OCI-LY3 (cell line): ENCODE data around the gene TEX36.

Experiments
- H2AFZ ChIP-seq: fragments of 200-600, 300-600 bp; shearing (Covaris generic); 2 replicates; pipeline ENCODE4 v1.6.0; 2014; ENCODE audit warnings: antibody characterized with exemption, low read depth, low read length
- H3K27ac ChIP-seq: fragments of 200-600, 300-600 bp; sonication (generic); 2 replicates; pipeline ENCODE4 v1.5.1; 2014; ENCODE audit warnings: mild to moderate bottlenecking, low read length, moderate library complexity, mixed read lengths
- H3K27me3 ChIP-seq: fragments of 200-600, 300-600 bp; sonication (generic); 2 replicates; pipeline ENCODE4 v1.6.1; 2014; ENCODE audit warnings: low read depth, low read length, mixed read lengths
- H3K36me3 ChIP-seq: fragments of 200-600, 300-600 bp; sonication (generic); replicated peaks from 2 replicates; pipeline ENCODE3; 2014; ENCODE audit warnings: low read depth, low read length, mixed read lengths
- H3K4me1 ChIP-seq: fragments of 300-600, 200-600 bp; sonication (generic); 2 replicates; pipeline ENCODE4 v1.6.1; 2014; ENCODE audit warnings: low read length, mixed read lengths
- H3K4me2 ChIP-seq: fragments of 200-600, 300-600 bp; sonication (generic); 2 replicates; pipeline ENCODE4 v1.6.1; 2014; ENCODE audit warnings: low read length, mixed read lengths
- H3K4me3 ChIP-seq: fragments of 300-600, 200-600 bp; sonication (generic); 2 replicates; pipeline ENCODE4 v1.5.1; 2014; ENCODE audit warnings: antibody characterized with exemption, mild to moderate bottlenecking, low read length, moderate library complexity
- H3K79me2 ChIP-seq: fragments of 300-600, 200-600 bp; shearing (Covaris generic); 2 replicates; pipeline ENCODE4 v1.6.1; 2014; ENCODE audit warnings: mild to moderate bottlenecking, low read length, mixed read lengths
- H3K9ac ChIP-seq: fragments of 300-600, 200-600 bp; shearing (Covaris generic); 2 replicates; pipeline ENCODE4 v1.6.0; 2014; ENCODE audit warnings: mild to moderate bottlenecking, low read length, moderate library complexity
- H3K9me3 ChIP-seq: fragments of 200-600, 300-600 bp; shearing (Covaris generic); 2 replicates; pipeline ENCODE4 v1.6.1; 2014; ENCODE audit warnings: low read length, mixed read lengths; ENCODE audit not compliant: insufficient read depth
- H4K20me1 ChIP-seq: fragments of 200-600, 300-600 bp; sonication (generic); 2 replicates; pipeline ENCODE4 v1.6.1; 2016; ENCODE audit warnings: low read length, mixed read lengths; ENCODE audit not compliant: insufficient read depth
- EZH2phosphoT487 ChIP-seq: fragments of 200-600 bp; shearing (Covaris generic); IDR thresholded peaks from 2 replicates; pipeline ENCODE4 v1.6.1; 2018; ENCODE audit warnings: antibody characterized with exemption, mixed run types, low read depth
- TF ChIP-seq, protein P1 (sequence below): fragments of 200-600, 300-600 bp; sonication (generic); IDR thresholded peaks from 2 replicates; pipeline ENCODE4 v1.5.1; 2014; ENCODE audit warnings: antibody characterized with exemption, low read length, low read depth

TEX36 gene

DNA sequence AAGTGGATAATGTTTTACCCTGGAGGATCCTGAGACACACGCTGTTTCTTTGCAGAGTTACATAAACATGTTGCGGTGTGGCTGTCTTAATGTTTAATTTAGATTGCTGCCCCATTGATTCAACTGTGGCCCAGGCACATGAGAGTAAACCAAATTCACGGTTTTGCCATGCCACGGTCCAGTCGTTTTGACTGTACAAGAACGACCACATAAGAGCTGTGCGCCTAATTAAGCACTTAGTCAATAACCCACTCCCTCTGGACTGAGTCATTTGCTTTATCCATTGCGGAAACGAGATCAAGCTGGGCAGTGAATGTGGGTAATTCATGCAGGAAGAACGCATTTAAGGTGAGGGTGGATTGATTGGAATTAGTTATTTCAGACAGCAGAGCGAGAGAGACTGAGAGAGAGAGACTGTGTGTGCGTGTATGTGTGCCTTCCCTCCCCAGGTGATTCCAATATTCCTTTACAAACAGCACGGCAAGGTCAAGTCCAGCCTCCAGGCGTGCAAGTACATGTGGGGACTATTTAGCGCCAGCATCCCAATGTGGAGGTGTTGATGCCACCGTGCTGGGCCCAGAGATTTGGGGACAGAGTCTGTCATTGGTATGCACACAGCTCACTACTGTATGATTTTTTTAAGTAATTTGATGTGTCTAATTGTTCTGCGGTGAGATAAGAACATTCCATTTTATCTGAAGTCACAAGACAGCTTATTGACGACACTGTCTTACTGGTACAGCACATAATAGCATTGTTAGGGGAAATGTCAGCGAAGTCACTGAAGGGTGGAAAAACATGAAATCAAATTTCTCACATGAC, 8.4 kb upstream of the TEX36 start:
- no peaks in the 10 kb centered on the region for H4K20me1 ChIP-seq
- no peaks in the 10 kb centered on the region; the same call in 1 of the 2 replicates for H3K27me3 ChIP-seq
- no peaks in the 10 kb centered on the region for H3K79me2 ChIP-seq
- H3K9ac ChIP-seq: no peak overlapping the region
- no peaks in the 10 kb centered on the region for H3K9me3 ChIP-seq
- no peak overlapping the region for H3K27ac ChIP-seq
- TF ChIP-seq EZH2phosphoT487: no peak
- TF ChIP-seq, protein P1, sequence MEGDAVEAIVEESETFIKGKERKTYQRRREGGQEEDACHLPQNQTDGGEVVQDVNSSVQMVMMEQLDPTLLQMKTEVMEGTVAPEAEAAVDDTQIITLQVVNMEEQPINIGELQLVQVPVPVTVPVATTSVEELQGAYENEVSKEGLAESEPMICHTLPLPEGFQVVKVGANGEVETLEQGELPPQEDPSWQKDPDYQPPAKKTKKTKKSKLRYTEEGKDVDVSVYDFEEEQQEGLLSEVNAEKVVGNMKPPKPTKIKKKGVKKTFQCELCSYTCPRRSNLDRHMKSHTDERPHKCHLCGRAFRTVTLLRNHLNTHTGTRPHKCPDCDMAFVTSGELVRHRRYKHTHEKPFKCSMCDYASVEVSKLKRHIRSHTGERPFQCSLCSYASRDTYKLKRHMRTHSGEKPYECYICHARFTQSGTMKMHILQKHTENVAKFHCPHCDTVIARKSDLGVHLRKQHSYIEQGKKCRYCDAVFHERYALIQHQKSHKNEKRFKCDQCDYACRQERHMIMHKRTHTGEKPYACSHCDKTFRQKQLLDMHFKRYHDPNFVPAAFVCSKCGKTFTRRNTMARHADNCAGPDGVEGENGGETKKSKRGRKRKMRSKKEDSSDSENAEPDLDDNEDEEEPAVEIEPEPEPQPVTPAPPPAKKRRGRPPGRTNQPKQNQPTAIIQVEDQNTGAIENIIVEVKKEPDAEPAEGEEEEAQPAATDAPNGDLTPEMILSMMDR: no peak
- H3K4me1 ChIP-seq: no peaks in the 10 kb centered on the region
- H2AFZ ChIP-seq: no peak overlapping the region
- H3K4me3 ChIP-seq: no peak overlapping the region
- H3K4me2 ChIP-seq: no peak overlapping the region
- no peaks in the 10 kb centered on the region for H3K36me3 ChIP-seq

DNA sequence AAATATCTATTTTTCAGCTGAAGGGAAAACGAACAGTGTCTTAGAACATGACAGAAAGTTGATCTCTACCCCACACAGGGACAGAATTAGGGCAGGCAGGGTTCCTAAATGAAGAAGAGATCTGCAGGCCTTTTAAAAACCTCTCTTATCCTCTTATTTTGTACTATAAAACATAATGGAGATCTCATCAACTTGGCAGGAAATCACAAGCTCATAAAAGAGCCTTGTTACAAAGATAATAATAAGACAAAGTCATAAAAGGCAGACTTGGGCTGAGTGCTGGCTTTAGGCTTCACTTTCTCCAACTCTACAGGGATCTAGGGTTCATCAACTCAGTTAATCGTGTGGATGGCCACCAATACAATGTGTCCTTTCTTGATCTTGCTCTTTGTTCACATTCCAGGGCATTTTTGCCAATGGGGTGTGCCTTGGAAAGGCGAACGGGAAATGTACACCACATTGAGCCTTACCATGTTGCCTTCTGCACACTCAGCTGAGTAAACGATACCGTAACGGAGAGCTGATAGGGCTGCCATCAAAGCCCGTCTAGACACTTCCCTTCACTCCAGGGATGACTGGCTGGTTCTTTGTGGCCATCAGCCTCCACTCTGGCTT, 7.1 kb upstream of the TEX36 start:
- Histone ChIP-seq H3K79me2 (no peaks in the 10 kb centered on the region), H3K9ac (no peak overlapping the region), H3K4me3 (no peak overlapping the region), H4K20me1 (no peaks in the 10 kb centered on the region), H3K27me3 (no peaks in the 10 kb centered on the region; the same call in 1 of the 2 replicates), H3K9me3 (no peaks in the 10 kb centered on the region), H3K36me3 (no peaks in the 10 kb centered on the region), H3K27ac (no peak overlapping the region), H2AFZ (no peak overlapping the region), H3K4me2 (no peak overlapping the region), H3K4me1 (no peaks in the 10 kb centered on the region)
- no peak for TF ChIP-seq EZH2phosphoT487
- TF ChIP-seq, protein P1: no peak

DNA sequence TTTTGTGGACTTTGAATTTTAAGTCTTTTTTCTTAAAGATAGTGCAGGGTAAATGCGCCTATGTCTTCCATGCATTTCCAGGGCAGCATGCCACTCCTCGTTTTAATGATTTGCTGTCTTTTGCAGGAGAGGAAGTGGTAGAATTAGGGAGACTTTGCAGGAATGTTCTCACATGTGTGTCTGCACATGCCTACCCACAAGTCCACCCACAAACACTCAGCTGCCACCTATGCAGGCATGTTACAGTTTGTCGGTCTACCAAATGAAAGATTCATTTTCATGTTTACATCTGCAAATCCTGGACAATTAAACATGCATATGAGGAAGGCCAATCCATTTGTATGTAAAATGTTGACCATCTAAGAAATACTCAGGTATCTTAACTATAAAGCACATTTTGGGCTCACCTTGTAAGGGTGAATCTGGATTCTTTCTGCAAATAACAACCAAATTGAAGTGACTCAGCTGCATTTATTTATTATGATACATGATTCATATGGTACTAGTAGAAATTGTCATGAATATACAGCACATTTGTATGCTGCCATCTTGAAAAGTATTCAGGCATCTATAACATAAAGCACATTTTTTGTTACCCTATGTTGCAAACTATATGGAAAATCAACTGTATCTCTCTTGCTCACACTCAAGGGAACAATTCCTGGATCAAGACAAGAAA, 4.7 kb upstream of the TEX36 start:
- TF ChIP-seq, protein P1: no peak
- no peak for TF ChIP-seq EZH2phosphoT487
- Histone ChIP-seq H3K4me2 (no peak overlapping the region), H4K20me1 (no peaks in the 10 kb centered on the region), H3K4me3 (no peak overlapping the region), H3K9ac (no peak overlapping the region), H2AFZ (no peak overlapping the region), H3K36me3 (no peaks in the 10 kb centered on the region), H3K4me1 (no peaks in the 10 kb centered on the region), H3K27ac (no peak overlapping the region), H3K9me3 (no peaks in the 10 kb centered on the region), H3K79me2 (no peaks in the 10 kb centered on the region), H3K27me3 (no peaks in the 10 kb centered on the region; the same call in 1 of the 2 replicates)

DNA sequence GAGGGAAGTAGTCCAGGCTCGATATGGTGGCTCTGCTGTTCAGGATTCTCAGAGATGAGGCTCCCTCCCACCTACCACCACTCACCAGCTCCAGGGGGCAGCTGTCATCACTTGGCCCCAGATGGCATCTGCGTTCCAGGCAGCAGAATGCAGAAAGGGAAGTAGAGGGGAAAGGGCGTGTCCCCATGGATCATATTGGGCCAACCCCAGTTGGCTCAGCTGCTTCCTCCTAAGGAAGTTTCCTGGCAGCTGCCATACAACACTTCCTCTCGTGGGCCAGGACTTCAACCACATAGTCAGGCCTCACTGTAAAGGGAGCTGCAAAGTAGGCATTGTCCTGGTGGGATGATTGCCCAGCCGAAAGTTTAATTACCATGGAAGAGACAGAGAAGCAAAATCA, 1.6 kb upstream of the TEX36 start:
- Histone ChIP-seq H3K4me3 (no peak overlapping the region), H3K27me3 (peaks cover 5% of the 10 kb centered on the region; the same call in 1 of the 2 replicates), H4K20me1 (no peaks in the 10 kb centered on the region), H3K9me3 (no peaks in the 10 kb centered on the region), H3K4me2 (no peak overlapping the region), H3K9ac (no peak overlapping the region), H3K36me3 (no peaks in the 10 kb centered on the region), H3K79me2 (no peaks in the 10 kb centered on the region), H3K4me1 (no peaks in the 10 kb centered on the region), H2AFZ (no peak overlapping the region), H3K27ac (no peak overlapping the region)
- TF ChIP-seq EZH2phosphoT487: no peak
- TF ChIP-seq, protein P1: no peak
